ENCODE results near the gene APOL5. TPM values are rescaled to one million over a fixed set of nuclear protein-coding genes. Genes with fewer than 3 reads are reported as not detected.
A peak's percentile ranks its signal among the peaks of the same experiment; 100 is the strongest.
"Not testable (repeated sequence)": the region's sequence is repeated elsewhere in the genome, so short reads cannot be mapped to it uniquely, and the experiment has no call there.

The APOL5 gene
- total RNA-seq, 1 donor from 2014 or later, result not detected

DNA sequence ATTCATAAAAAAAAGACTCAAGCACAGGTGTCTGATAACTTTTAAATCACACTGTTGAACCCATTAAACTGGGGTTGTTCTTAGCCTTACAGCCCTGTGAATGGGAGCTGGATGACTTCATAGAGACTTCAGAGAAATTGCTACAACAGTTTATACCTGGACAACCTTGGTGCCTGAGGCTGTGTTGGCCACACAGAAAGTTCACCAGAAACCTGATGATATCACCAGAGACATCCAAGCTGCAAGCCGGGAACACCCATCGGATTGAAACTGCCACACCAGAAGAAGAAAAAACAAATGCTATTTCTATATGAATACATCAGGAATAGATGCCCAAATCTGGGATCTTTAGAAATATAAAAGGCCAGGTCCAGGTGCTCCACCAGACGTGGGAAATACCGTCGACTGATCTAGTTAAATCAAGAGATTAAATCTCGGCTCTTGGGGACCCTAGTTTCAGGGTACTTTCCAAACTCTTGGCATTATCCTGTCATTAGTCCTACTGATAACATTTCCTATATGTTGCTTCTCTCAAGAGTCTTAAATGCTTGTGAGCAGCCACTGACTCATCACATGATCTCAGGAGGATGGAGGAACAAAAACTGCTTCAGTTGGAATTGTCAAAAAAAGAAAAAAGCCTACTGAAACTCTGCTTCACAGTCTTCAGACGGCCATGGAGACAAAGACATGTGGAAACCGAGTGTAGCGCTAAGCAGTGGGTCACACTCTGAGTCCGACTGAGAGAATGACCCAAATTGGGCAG is 28.6 kb upstream of the APOL5 start:
- Mint-ChIP-seq H3K9me3 (no peaks in the 10 kb centered on the region), H3K27ac (no peak overlapping the region), H3K27me3 (peaks cover 5% of the 10 kb centered on the region), H3K4me3 (no peak overlapping the region), H3K36me3 (ENCODE audit: low read depth) (no peaks in the 10 kb centered on the region), H3K4me1 (no peaks in the 10 kb centered on the region)
- intact Hi-C loops (cut with micrococcal nuclease), result no loop called here
- no peak for DNase-seq

DNA sequence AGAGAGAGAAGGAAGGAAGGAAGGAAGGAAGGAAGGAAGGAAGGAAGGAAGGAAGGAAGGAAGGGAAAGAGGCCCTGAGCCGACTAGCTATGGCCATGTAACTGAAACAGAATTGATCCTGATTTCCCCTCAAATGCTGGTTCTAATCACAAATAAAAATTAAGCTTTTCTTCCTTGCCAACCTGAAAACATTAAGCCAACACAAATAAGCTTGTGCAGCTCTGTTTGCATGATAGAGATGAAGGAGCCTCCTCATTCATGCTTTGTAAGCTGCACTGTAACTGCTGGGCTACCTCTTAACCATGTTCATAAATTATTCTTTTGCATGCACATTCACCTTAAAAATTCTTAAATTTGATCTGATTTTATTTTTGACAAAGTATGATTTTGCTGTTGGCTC is 27.7 kb upstream of the APOL5 start:
- Mint-ChIP-seq H3K4me1 (no peaks in the 10 kb centered on the region), H3K36me3 (ENCODE audit: low read depth) (no peaks in the 10 kb centered on the region), H3K9me3 (no peaks in the 10 kb centered on the region), H3K27ac (no peak overlapping the region), H3K4me3 (no peak overlapping the region), H3K27me3 (peaks cover 5% of the 10 kb centered on the region)
- intact Hi-C loops (cut with micrococcal nuclease), result no loop called here
- DNase-seq, result no peak

GRCh38 chr22:35695202-35695601 is 22.5 kb upstream of the APOL5 start:
- no peaks in the 10 kb centered on the region for H3K9me3 Mint-ChIP-seq
- no peaks in the 10 kb centered on the region for H3K4me1 Mint-ChIP-seq
- H3K36me3 Mint-ChIP-seq (ENCODE audit: low read depth), result no peaks in the 10 kb centered on the region
- peaks cover 3% of the 10 kb centered on the region for H3K27me3 Mint-ChIP-seq
- intact Hi-C loops (cut with micrococcal nuclease), result no loop called here
- peak; percentile 66 for DNase-seq
- H3K27ac Mint-ChIP-seq, result no peak overlapping the region
- H3K4me3 Mint-ChIP-seq, result no peak overlapping the region

- Mint-ChIP-seq H3K4me3 (no peak overlapping the region), H3K9me3 (no peaks in the 10 kb centered on the region), H3K27me3 (no peaks in the 10 kb centered on the region), H3K27ac (no peak overlapping the region), H3K36me3 (ENCODE audit: low read depth) (no peaks in the 10 kb centered on the region), H3K4me1 (no peaks in the 10 kb centered on the region)
- peak; percentile 88 for DNase-seq
- intact Hi-C loops (cut with micrococcal nuclease), result loop anchor here (2.0 kb wide), 1 partner anchor 48 kb away; the partner anchor contains the start of gene APOL6
These were observed 20.5 kb upstream of the APOL5 start for GRCh38 chr22:35697142-35697541.

GRCh38 chr22:35699852-35700251 is 17.8 kb upstream of the APOL5 start:
- DNase-seq, result peak; percentile 60
- H3K4me3 Mint-ChIP-seq; H3K4me1 Mint-ChIP-seq; H3K27ac Mint-ChIP-seq; H3K36me3 Mint-ChIP-seq (ENCODE audit: low read depth); H3K9me3 Mint-ChIP-seq; intact Hi-C loops (cut with micrococcal nuclease); H3K27me3 Mint-ChIP-seq: not testable (repeated sequence)

DNA sequence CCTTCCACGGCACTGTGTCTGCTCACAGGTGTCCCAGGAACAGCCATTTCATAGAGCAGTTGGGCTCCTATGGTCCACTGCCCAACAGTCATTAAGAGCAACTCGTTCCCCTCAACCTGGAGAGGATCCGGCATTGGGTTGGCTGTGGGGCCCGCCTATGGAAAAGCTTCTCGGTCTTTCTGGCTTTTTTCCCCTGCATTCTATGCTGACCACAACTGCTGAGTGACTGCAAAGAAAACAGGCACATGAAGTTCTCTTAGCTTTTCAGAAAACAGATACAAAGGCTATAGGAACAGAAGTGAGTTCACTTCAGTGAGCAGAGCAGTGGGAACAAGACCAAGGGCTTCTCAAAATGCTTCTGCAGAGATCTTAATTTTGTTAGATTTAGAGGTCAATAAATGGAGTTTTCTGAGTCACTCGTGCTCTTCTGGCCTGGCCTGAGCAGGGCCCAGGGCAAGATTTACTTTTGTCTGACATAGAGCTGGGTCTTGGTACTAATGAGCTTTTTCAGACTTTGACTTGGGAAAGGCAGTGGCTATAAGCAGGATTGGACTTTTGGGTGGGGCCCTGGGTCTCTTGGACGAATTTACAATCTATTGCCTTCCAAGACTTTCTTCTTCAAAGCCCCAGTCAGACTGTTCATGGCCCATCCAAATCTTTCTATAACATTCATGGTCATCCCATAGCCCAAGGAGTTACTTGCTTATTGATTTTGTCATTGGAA is 13.6 kb upstream of the APOL5 start:
- Mint-ChIP-seq H3K36me3 (ENCODE audit: low read depth) (no peaks in the 10 kb centered on the region), H3K27ac (no peak overlapping the region), H3K4me3 (no peak overlapping the region), H3K4me1 (no peaks in the 10 kb centered on the region), H3K9me3 (no peaks in the 10 kb centered on the region), H3K27me3 (no peaks in the 10 kb centered on the region)
- intact Hi-C loops (cut with micrococcal nuclease), result no loop called here
- DNase-seq, result no peak

- no peaks in the 10 kb centered on the region for H3K9me3 Mint-ChIP-seq
- no peak overlapping the region for H3K27ac Mint-ChIP-seq
- no peaks in the 10 kb centered on the region for H3K36me3 Mint-ChIP-seq (ENCODE audit: low read depth)
- peaks cover 2% of the 10 kb centered on the region for H3K27me3 Mint-ChIP-seq
- no peaks in the 10 kb centered on the region for H3K4me1 Mint-ChIP-seq
- intact Hi-C loops (cut with micrococcal nuclease), result no loop called here
- H3K4me3 Mint-ChIP-seq, result no peak overlapping the region
- DNase-seq, result no peak
These were observed 12.5 kb upstream of the APOL5 start for GRCh38 chr22:35705141-35705540.

- no peak overlapping the region for H3K27ac Mint-ChIP-seq
- H3K27me3 Mint-ChIP-seq, result peaks cover 5% of the 10 kb centered on the region
- H3K4me1 Mint-ChIP-seq, result no peaks in the 10 kb centered on the region
- H3K4me3 Mint-ChIP-seq, result no peak overlapping the region
- H3K36me3 Mint-ChIP-seq (ENCODE audit: low read depth), result no peaks in the 10 kb centered on the region
- peaks cover 6% of the 10 kb centered on the region for H3K9me3 Mint-ChIP-seq
- no peak for DNase-seq
- intact Hi-C loops (cut with micrococcal nuclease), result no loop called here
These were observed 9.2 kb upstream of the APOL5 start for GRCh38 chr22:35708453-35708852.

DNA sequence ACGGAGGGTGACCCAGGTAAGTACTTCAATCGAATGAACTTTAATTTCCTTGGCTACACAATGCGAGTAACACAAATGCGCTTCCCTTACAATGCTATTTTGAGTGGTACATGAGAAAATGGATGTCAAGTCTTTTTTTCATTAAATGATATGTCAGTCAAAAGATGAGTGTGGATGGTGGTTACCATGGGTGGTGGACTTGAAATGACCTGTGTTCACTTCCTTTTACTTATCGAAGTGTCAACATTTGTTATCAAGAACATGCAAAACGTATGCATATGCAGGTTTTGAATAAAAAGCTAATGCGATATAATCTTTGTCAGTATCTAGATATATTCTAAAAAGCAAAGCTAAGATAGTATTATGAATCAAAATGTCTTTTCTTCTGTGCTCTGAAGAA is 8.8 kb upstream of the APOL5 start:
- no peak overlapping the region for H3K27ac Mint-ChIP-seq
- H3K36me3 Mint-ChIP-seq (ENCODE audit: low read depth), result no peaks in the 10 kb centered on the region
- no peak for DNase-seq
- H3K9me3 Mint-ChIP-seq, result peaks cover 6% of the 10 kb centered on the region
- no peak overlapping the region for H3K4me3 Mint-ChIP-seq
- H3K27me3 Mint-ChIP-seq, result peaks cover 5% of the 10 kb centered on the region
- no peaks in the 10 kb centered on the region for H3K4me1 Mint-ChIP-seq
- intact Hi-C loops (cut with micrococcal nuclease), result no loop called here

- Mint-ChIP-seq H3K27me3 (peaks cover 5% of the 10 kb centered on the region), H3K36me3 (ENCODE audit: low read depth) (no peaks in the 10 kb centered on the region), H3K4me3 (no peak overlapping the region), H3K4me1 (no peaks in the 10 kb centered on the region), H3K9me3 (peaks cover 6% of the 10 kb centered on the region), H3K27ac (no peak overlapping the region)
- DNase-seq, result no peak
- intact Hi-C loops (cut with micrococcal nuclease), result no loop called here
These were observed 6.3 kb upstream of the APOL5 start for GRCh38 chr22:35711336-35711735.

- no peaks in the 10 kb centered on the region for H3K36me3 Mint-ChIP-seq (ENCODE audit: low read depth)
- peaks cover 6% of the 10 kb centered on the region for H3K9me3 Mint-ChIP-seq
- no peak for DNase-seq
- H3K4me1 Mint-ChIP-seq, result no peaks in the 10 kb centered on the region
- H3K27me3 Mint-ChIP-seq, result peaks cover 5% of the 10 kb centered on the region
- no peak overlapping the region for H3K4me3 Mint-ChIP-seq
- intact Hi-C loops (cut with micrococcal nuclease), result no loop called here
- no peak overlapping the region for H3K27ac Mint-ChIP-seq
These were observed 5.0 kb upstream of the APOL5 start for GRCh38 chr22:35712672-35713071.

- Mint-ChIP-seq H3K27ac (no peak overlapping the region), H3K36me3 (ENCODE audit: low read depth) (no peaks in the 10 kb centered on the region), H3K4me1 (no peaks in the 10 kb centered on the region), H3K9me3 (no peaks in the 10 kb centered on the region), H3K27me3 (no peaks in the 10 kb centered on the region), H3K4me3 (no peak overlapping the region)
- no peak for DNase-seq
- intact Hi-C loops (cut with micrococcal nuclease), result no loop called here
These were observed 1.7 kb downstream of the APOL5 start for GRCh38 chr22:35719212-35719875.

GRCh38 chr22:35721960-35722359 is 4.3 kb downstream of the APOL5 start:
- Mint-ChIP-seq H3K4me1 (no peaks in the 10 kb centered on the region), H3K9me3 (no peaks in the 10 kb centered on the region), H3K4me3 (no peak overlapping the region), H3K27me3 (no peaks in the 10 kb centered on the region), H3K27ac (no peak overlapping the region), H3K36me3 (ENCODE audit: low read depth) (no peaks in the 10 kb centered on the region)
- intact Hi-C loops (cut with micrococcal nuclease), result no loop called here
- no peak for DNase-seq

- DNase-seq, result no peak
- H3K4me3 Mint-ChIP-seq, result no peak overlapping the region
- no peaks in the 10 kb centered on the region for H3K9me3 Mint-ChIP-seq
- H3K27me3 Mint-ChIP-seq, result no peaks in the 10 kb centered on the region
- no peaks in the 10 kb centered on the region for H3K36me3 Mint-ChIP-seq (ENCODE audit: low read depth)
- H3K27ac Mint-ChIP-seq, result no peak overlapping the region
- H3K4me1 Mint-ChIP-seq, result no peaks in the 10 kb centered on the region
- intact Hi-C loops (cut with micrococcal nuclease), result no loop called here
These were observed 7.8 kb downstream of the APOL5 start for GRCh38 chr22:35725521-35725920.

Measured in activated CD4-positive, alpha-beta T cell treated with anti-CD3 and anti-CD28 coated beads, Interleukin-2, amount 10 ng/mL, durations not matched to agents 24 days and 14 days (primary cell).